Spleen (tissue), 10 donors: ENCODE results near the gene KRTAP4-7. TPM values are rescaled to one million over a fixed set of nuclear protein-coding genes. Genes with fewer than 3 reads are reported as not detected.

Experiments
- polyA plus RNA-seq, 3 donors: library from polyadenylated mRNA; stranded (reverse); fragments of 200-250 nt; gene quantifications; one replicate each; pipeline ENCODE4 v1.2.1, GENCODE V29; 2013
- total RNA-seq, 7 donors: library from RNA; depleted of rRNA in 3 of 7; stranded (reverse); fragments of >200 nt in 3 of 7; fragmentation: NEBNext Ultra II Directional in 4 of 7; extraction: Animal tissue kit (Norgen Biotek cat#: 25700) in 4 of 7; gene quantifications; one replicate each; pipeline versions ENCODE4 v1.1.0 to v1.2.1, GENCODE V29; 2016 to 2021
- donor health status: healthy with polysubstance abuse.
- donor health status: DM: no; HTN: no; CAD: no; lungs with moderate emphysema.
- donor health status: DM: no; HTN: no; CAD: no.
- donor health status: Bipolar disorder and iron deficiency.
- donor health status: healthy.
- donor health status: DM: no; HTN: no; CAD: no.
- donor health status: DM: yes; HTN: yes; CAD: no.

Gene KRTAP4-7
- total and polyA plus RNA-seq, 10 donors: not detected

Other genes starting within 250 kb of the KRTAP4-7 start
Only the 30 nearest of the 38 such genes appear.
- 10 to 100 TPM in 1 of 7 donors, 1 to 10 TPM in 6; 1.5 to 21.7 (median 6.3) TPM for gene KRT23, start 146.5 kb upstream of the KRTAP4-7 start, total RNA-seq
- 1 to 10 TPM in 1 of 3 donors, under 1 TPM in 2; 0.03 to 1.2 (median 0.70) TPM for gene KRT23, start 146.5 kb upstream of the KRTAP4-7 start, polyA plus RNA-seq
- gene KRT39, start 117.2 kb upstream of the KRTAP4-7 start, total RNA-seq: not detected
- not detected for gene KRT39, start 117.2 kb upstream of the KRTAP4-7 start, polyA plus RNA-seq
- gene KRT40, start 99.8 kb upstream of the KRTAP4-7 start, total RNA-seq: not detected
- not detected for gene KRT40, start 99.8 kb upstream of the KRTAP4-7 start, polyA plus RNA-seq
- not detected for gene KRTAP3-3, start 90.0 kb upstream of the KRTAP4-7 start, total RNA-seq
- not detected for gene KRTAP3-3, start 90.0 kb upstream of the KRTAP4-7 start, polyA plus RNA-seq
- not detected for gene KRTAP3-2, start 84.2 kb upstream of the KRTAP4-7 start, total RNA-seq
- not detected for gene KRTAP3-2, start 84.2 kb upstream of the KRTAP4-7 start, polyA plus RNA-seq
- not detected for gene KRTAP3-1, start 75.0 kb upstream of the KRTAP4-7 start, total RNA-seq
- gene KRTAP3-1, start 75.0 kb upstream of the KRTAP4-7 start, polyA plus RNA-seq: not detected
- not detected for gene KRTAP1-5, start 56.9 kb upstream of the KRTAP4-7 start, total RNA-seq
- gene KRTAP1-5, start 56.9 kb upstream of the KRTAP4-7 start, polyA plus RNA-seq: not detected
- gene KRTAP1-4, start 54.0 kb upstream of the KRTAP4-7 start, total RNA-seq: not detected
- gene KRTAP1-4, start 54.0 kb upstream of the KRTAP4-7 start, polyA plus RNA-seq: not detected
- not detected for gene KRTAP1-3, start 49.3 kb upstream of the KRTAP4-7 start, total RNA-seq
- not detected for gene KRTAP1-3, start 49.3 kb upstream of the KRTAP4-7 start, polyA plus RNA-seq
- gene KRTAP1-1, start 42.7 kb upstream of the KRTAP4-7 start, total RNA-seq: not detected
- not detected for gene KRTAP1-1, start 42.7 kb upstream of the KRTAP4-7 start, polyA plus RNA-seq
- gene KRTAP2-1, start 36.8 kb upstream of the KRTAP4-7 start, total RNA-seq: not detected
- not detected for gene KRTAP2-1, start 36.8 kb upstream of the KRTAP4-7 start, polyA plus RNA-seq
- not detected for gene KRTAP2-2, start 28.9 kb upstream of the KRTAP4-7 start, total RNA-seq
- not detected for gene KRTAP2-2, start 28.9 kb upstream of the KRTAP4-7 start, polyA plus RNA-seq
- gene KRTAP2-3, start 24.0 kb upstream of the KRTAP4-7 start, total RNA-seq: not detected
- gene KRTAP2-3, start 24.0 kb upstream of the KRTAP4-7 start, polyA plus RNA-seq: not detected
- gene KRTAP2-4, start 18.3 kb upstream of the KRTAP4-7 start, total RNA-seq: not detected
- gene KRTAP2-4, start 18.3 kb upstream of the KRTAP4-7 start, polyA plus RNA-seq: not detected
- gene KRTAP4-8, start 14.0 kb downstream of the KRTAP4-7 start, total RNA-seq: not detected
- not detected for gene KRTAP4-8, start 14.0 kb downstream of the KRTAP4-7 start, polyA plus RNA-seq
- not detected for gene KRTAP4-16, start 18.1 kb downstream of the KRTAP4-7 start, total RNA-seq
- gene KRTAP4-16, start 18.1 kb downstream of the KRTAP4-7 start, polyA plus RNA-seq: not detected
- not detected for gene KRTAP4-9, start 21.2 kb downstream of the KRTAP4-7 start, total RNA-seq
- not detected for gene KRTAP4-9, start 21.2 kb downstream of the KRTAP4-7 start, polyA plus RNA-seq
- gene KRTAP4-11, start 34.2 kb downstream of the KRTAP4-7 start, total RNA-seq: not detected
- gene KRTAP4-11, start 34.2 kb downstream of the KRTAP4-7 start, polyA plus RNA-seq: not detected
- gene KRTAP4-12, start 40.0 kb downstream of the KRTAP4-7 start, total RNA-seq: not detected
- gene KRTAP4-12, start 40.0 kb downstream of the KRTAP4-7 start, polyA plus RNA-seq: not detected
- not detected for gene KRTAP4-6, start 56.4 kb downstream of the KRTAP4-7 start, total RNA-seq
- gene KRTAP4-6, start 56.4 kb downstream of the KRTAP4-7 start, polyA plus RNA-seq: not detected
- gene KRTAP4-5, start 65.7 kb downstream of the KRTAP4-7 start, total RNA-seq: not detected
- gene KRTAP4-5, start 65.7 kb downstream of the KRTAP4-7 start, polyA plus RNA-seq: not detected
- gene KRTAP4-4, start 76.6 kb downstream of the KRTAP4-7 start, total RNA-seq: not detected
- not detected for gene KRTAP4-4, start 76.6 kb downstream of the KRTAP4-7 start, polyA plus RNA-seq
- not detected for gene KRTAP4-3, start 84.1 kb downstream of the KRTAP4-7 start, total RNA-seq
- not detected for gene KRTAP4-3, start 84.1 kb downstream of the KRTAP4-7 start, polyA plus RNA-seq
- not detected for gene KRTAP4-2, start 94.1 kb downstream of the KRTAP4-7 start, total RNA-seq
- not detected for gene KRTAP4-2, start 94.1 kb downstream of the KRTAP4-7 start, polyA plus RNA-seq
- not detected for gene KRTAP4-1, start 100.8 kb downstream of the KRTAP4-7 start, total RNA-seq
- not detected for gene KRTAP4-1, start 100.8 kb downstream of the KRTAP4-7 start, polyA plus RNA-seq
- gene KRTAP9-1, start 105.7 kb downstream of the KRTAP4-7 start, total RNA-seq: not detected
- not detected for gene KRTAP9-1, start 105.7 kb downstream of the KRTAP4-7 start, polyA plus RNA-seq
- not detected for gene KRTAP9-2, start 142.5 kb downstream of the KRTAP4-7 start, total RNA-seq
- not detected for gene KRTAP9-2, start 142.5 kb downstream of the KRTAP4-7 start, polyA plus RNA-seq
- not detected for gene KRTAP9-3, start 148.3 kb downstream of the KRTAP4-7 start, total RNA-seq
- not detected for gene KRTAP9-3, start 148.3 kb downstream of the KRTAP4-7 start, polyA plus RNA-seq
- not detected for gene KRTAP9-8, start 153.8 kb downstream of the KRTAP4-7 start, total RNA-seq
- not detected for gene KRTAP9-8, start 153.8 kb downstream of the KRTAP4-7 start, polyA plus RNA-seq
- gene KRTAP9-4, start 165.5 kb downstream of the KRTAP4-7 start, total RNA-seq: not detected
- gene KRTAP9-4, start 165.5 kb downstream of the KRTAP4-7 start, polyA plus RNA-seq: not detected